ELF-1 (cell line): ENCODE data around the gene SH2D1B.
"Not testable (repeated sequence)": the region's sequence is repeated elsewhere in the genome, so short reads cannot be mapped to it uniquely, and the experiment has no call there.

Source experiments
- DNase-seq: peaks from one replicate; pipeline ENCODE4 v3.0.0-alpha.2; 2016; ENCODE audit warnings: low read depth, low spot score

The SH2D1B gene

DNA sequence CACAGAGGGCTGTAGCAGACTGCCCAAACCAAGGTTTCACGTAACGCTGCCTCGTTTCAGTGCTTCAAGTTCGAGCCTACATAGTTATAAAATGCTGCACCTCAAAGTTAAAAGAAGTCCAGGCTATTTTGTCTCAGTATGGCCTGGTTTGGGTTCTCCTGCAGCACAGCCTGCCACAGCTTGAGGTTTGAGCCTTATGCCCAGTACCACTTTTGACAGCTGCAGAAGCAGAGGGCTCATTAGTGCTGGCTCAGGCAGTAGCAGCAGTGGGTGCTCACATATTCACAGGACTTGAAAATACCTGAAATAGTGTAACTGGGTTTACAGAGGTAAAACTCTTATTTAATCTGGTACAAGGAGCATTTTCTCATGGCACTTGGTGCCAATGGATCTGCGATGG, 50.6 kb downstream of the SH2D1B start:
- no peak for DNase-seq

DNA sequence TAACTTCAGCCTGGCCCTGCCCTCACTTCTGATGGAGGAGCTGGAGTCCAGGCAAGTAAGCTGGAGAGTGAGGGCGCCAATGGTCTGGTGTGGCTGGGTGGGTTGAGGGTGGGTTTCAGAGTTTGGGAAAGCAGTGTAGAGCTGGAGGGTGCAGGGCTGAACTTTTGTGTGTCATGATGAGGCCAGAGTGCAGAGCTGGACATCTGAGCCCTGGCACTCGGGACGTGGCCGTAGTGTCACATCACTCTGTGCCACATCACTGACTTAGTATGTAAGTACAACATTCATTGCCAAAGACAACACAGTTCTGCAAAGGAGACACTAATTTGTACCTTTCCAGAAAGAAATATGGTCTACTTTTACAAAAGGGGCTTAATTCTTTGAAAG, 51.1 kb downstream of the SH2D1B start:
- DNase-seq: no peak

DNA sequence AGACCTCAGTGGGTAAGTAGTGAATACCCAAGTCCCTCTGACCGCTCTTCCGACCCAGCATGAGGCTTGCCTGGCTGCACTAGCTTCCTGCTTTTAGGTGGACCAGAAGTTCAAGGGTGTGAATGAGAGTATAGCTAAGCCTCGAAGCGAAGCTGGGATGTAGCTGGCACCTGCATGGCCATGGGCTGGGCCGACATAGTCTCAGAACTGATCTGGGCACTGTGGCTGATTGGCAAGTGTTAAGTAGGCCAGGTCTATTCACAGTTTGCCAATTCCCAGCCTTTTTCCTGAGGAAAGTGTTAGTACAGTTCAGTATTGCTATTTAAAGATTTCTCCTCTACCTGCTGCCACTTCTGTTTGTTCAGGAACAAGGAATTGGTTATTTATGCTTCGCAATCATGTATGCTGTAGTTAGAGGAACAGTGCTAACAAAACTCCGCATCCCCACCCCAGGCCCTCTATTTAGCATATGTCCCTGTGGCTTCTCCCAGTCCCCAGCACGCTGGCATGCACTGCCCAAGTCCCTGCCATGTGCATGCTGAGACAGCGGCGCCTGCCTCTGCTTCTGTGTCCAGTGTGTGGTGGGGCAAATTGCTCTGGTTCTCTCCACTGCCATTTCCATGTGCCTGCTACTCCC, 51.6 kb downstream of the SH2D1B start:
- no peak for DNase-seq

DNA sequence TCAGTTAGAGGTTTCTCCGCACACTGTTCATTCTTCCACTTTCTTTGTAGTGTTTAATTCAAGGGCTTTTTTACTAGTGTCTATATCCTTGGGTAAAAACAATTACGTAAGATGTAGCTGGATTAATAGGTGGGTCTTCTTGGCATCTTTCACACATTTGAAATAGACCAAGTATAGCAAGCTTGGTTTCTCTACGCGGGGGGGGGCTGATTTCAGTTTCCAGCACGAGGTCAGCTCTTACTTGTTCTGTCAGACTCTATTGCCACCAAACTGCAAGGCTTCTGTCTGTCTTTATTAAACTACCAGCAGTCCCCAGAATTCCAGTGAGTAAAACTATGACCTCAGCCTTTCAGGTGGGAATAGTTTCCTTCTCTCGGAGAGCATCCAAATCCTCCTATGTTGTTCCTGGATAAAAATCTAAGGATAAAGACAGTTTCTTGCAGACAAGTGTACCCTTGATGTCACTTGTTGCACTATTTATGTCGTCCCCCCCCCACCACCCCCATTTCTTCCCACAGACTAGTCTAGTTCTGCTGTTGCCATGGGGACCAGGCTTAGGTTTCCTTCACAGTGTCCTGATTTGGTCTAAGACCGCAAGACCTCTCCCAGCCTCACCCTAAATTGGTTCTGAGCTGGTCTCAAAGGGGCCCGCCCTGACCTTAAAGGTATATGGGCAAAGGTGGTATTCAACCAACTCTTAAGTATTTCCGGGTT, 52.3 kb downstream of the SH2D1B start:
- DNase-seq: no peak

DNA sequence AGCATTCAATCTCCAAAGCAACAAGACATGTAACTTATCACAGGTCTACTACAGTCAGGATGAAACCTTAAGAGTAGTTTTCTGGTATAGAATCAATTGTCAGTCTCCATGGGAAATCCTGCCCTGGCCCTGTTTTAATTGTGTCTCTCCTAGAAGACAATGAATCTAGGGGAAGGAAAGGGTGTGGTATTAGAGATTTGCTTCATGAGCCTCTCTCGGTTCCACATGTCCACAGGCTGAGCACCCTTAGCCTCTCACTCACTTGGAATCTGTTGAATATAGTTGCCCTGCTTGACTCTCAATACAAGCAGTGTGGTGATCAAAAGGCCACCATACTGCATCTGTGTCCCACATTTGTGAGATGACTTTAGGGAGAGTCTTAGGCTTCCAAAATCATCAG, 53.0 kb downstream of the SH2D1B start:
- no peak for DNase-seq

DNA sequence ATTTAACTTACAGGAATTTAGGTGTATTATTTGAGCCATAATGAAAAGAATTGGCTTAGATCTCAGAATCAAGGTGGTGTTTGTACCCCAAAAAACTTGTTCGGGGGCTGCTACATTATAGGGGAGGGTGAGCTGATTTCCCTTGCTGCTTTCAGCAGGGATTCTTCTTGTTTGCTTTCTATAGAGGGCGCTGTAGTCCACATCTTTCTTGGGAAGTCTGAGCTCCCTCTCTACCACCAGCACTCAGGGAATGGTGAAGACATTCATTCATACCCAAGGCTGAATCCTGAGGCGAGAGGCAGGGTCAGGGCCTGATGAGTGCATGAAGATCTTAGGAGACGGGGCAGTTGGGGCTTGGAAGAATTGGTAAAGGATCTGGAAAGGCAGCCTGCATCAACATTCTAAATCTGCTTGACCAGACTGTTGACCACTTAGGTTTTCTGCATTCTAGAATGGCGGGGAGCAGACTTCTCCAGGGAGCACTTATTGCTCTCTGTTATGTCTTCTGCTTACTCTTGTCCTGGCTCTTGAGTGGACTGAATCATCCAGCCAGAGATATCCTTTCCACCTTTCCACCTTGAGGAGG, 54.2 kb downstream of the SH2D1B start:
- peak; percentile 44 for DNase-seq

DNA sequence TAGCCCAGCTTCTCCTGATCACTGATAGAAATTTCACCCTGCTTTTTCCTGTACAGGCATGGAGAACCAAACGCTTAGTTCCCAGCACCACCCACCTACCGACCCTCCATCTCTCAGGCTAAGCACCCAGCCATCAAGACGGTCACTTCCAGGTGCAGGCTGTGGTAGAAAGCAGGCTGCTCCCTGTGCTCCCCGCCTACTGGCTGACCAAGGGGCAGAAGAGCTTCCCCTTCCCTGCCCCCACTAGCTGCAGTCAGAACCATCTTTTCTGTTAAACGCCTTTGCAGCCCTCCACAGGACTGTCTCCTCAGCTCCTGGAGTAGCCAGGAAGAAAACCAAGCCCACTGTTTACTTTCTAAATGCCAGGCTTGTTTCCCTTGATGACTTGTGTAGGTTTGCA, 58.2 kb downstream of the SH2D1B start:
- no peak for DNase-seq

DNA sequence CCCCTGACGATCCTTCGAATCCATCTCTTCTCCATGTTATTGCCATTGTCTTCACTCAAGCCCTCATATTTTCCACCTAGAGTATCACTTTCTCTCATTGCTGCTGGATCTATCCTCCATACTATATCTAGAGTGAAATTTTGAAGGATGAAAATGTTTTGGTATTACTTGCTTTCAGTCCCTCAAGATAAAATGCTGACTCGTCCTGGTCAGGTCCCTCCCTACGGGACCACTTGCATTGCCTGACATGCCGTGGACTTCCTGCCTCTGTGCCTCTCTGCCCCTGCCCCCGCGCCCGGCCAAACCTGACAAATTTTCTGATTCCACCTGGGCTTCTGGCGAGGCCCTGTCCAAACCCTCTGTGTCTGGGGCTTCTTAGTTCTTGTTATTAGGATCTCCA, 58.9 kb downstream of the SH2D1B start:
- no peak for DNase-seq

DNA sequence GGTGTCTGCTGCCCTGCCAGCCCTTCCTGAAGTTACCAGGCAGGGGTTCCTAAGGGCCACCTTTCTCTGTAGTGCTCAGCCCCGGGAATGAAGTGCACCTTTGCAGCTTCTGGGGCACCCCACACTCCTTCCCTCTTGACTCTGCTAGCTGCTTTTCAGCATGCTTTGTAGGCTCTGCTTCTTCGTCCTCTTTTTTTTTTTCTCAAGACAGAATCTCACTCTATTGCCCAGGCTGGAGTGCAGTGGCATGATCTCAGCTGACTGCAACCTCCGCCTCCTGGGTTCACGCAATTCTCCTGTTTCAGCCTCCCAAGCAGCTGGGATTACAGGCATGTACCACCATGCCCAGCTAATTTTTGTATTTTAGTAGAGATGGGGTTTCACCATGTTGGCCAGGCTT, 60.1 kb downstream of the SH2D1B start:
- DNase-seq: not testable (repeated sequence)

DNA sequence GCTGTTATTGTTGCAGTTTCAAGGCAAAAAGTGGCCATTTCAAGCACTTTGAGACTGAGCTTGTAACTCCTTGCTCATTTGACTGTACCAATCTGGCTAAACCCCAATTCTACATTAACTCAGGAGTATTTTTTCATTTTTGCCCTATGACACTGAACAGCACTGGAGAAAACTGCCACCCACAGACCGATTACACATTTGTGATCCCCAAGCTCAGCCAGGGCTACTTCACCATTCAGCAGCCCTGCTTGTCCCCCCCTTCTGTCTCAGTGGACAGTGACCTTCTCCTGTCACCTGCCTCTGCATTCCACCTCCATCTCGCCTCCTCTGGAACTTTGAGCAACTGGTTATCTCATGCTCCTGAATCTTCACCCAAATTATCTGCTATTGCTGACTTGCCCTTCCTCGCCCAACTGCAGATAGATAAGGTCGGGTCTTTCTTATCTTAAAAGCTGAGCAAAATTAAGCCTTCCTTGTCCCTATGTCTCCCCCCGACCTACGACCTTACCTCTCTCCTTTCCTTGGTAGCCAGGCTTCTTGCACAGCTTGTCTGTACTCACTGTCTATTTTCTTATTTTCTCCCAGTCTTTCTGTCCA, 60.6 kb downstream of the SH2D1B start:
- no peak for DNase-seq

DNA sequence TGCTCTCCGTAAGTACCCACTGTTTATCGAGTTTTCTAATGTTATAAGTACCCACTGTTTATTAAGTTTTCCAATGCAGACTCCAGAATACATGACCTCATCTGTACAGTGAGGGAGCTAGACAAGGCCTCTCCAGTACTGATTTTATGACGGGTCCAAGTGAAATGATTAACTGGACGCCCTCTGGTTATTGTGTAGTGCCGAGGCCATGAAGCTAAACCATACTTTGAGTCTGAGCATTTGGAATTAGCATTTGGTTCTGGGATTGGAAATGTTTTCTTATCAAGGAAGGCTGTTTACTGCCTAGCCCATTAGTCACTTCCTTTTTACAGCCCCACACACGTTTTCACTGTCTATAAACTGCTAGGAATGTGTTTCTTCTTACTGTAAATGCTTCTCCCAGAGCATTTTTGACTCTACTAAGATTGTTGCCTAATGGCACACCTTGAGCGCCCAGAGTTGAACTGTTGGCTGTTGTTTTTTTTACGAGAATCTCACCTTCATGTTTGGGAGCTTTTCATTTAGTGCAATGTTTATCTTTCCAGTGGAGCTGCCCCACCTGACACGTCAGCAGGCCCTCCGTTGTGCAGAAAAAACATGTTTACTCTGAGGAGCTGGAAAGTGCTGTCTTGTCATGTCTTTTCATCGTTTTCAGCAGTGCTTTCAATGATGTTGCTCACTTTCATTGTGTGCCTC, 62.2 kb downstream of the SH2D1B start:
- DNase-seq: peak; percentile 42

DNA sequence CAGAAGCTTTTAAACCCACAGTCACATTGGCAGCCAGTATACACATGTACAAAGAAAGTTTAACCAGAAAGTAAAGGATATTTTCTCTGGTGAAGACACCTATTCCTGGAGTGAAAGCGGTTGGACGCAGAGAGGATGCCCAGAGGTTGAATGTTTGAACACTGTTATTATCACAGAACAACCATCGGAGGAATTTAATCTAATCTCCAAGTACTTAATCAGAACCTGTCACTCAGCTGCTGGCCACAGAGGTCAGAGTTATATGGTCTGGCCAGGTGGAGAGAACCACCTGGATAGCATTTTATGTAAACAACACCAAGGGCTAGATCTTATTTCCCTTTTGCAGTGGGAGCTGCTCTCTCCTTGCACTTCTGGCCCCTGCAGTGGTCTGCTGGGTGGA, 64.7 kb downstream of the SH2D1B start:
- DNase-seq: no peak
